Peyer's patch (tissue), 4 donors: ENCODE measurements around the gene ZNF697. TPM values are rescaled to one million over a fixed set of nuclear protein-coding genes. Genes with fewer than 3 reads are reported as not detected.

Experiments used
- DNase-seq, 3 donors: peaks; one replicate each; pipeline ENCODE4 v3.0.0-alpha.2; 2017 to 2019
- H3K27ac ChIP-seq, 4 donors: fragments of 200-600 bp; sonication (generic); one replicate each; pipeline ENCODE4 v1.5.1; 2016 to 2019
- H3K27me3 ChIP-seq, 2 donors: fragments of 200-600 bp; sonication (generic); one replicate each; pipeline ENCODE4 v1.5.1; 2019
- H3K36me3 ChIP-seq, 3 donors: fragments of 200-600 bp; sonication (generic); one replicate each; pipeline ENCODE4 v1.5.1; 2016 to 2019
- H3K4me1 ChIP-seq, 4 donors: fragments of 200-600 bp; sonication (generic); one replicate each; pipeline ENCODE4 v1.5.1; 2016 to 2019
- H3K4me3 ChIP-seq, 4 donors: fragments of 200-600 bp; sonication (generic); 1 replicate in 3 of 4; 2 replicates in 1 of 4; pipeline ENCODE4 v1.5.1; 2016 to 2019; ENCODE audit warnings: mild to moderate bottlenecking in 1 of 4
- H3K9me3 ChIP-seq, 4 donors: fragments of 200-600 bp; sonication (generic); one replicate each; pipeline ENCODE4 v1.5.1; 2016 to 2019; ENCODE audit warnings: mild to moderate bottlenecking in 1 of 4
- POLR2A ChIP-seq, 2 donors: fragments of 450-650 bp; IDR thresholded peaks; one replicate each; pipeline ENCODE4 v1.5.1; 2017; ENCODE audit warnings: antibody characterized with exemption in 2 of 2, mild to moderate bottlenecking in 2 of 2, moderate library complexity in 2 of 2
- total RNA-seq, 4 donors: library from RNA; depleted of rRNA; stranded (reverse); fragments of >200 nt; gene quantifications; one replicate each; pipeline ENCODE4 v1.1.0, GENCODE V29; 2016
- TF ChIP-seq, protein P1 (sequence below), 6 experiments: fragments of 450-650 bp in 4 of 6; fragments of 200-600 bp in 2 of 6; sonication (generic) in 1 of 6; IDR thresholded peaks; one replicate each; pipeline ENCODE4 v1.5.1; 2017 to 2019; ENCODE audit warnings: antibody characterized with exemption in 6 of 6, mild to moderate bottlenecking in 3 of 6, moderate library complexity in 1 of 6

Gene ZNF697
- total RNA-seq, 4 donors from 2014 or later = 4.4 to 6.3 (median 5.0) TPM

DNA sequence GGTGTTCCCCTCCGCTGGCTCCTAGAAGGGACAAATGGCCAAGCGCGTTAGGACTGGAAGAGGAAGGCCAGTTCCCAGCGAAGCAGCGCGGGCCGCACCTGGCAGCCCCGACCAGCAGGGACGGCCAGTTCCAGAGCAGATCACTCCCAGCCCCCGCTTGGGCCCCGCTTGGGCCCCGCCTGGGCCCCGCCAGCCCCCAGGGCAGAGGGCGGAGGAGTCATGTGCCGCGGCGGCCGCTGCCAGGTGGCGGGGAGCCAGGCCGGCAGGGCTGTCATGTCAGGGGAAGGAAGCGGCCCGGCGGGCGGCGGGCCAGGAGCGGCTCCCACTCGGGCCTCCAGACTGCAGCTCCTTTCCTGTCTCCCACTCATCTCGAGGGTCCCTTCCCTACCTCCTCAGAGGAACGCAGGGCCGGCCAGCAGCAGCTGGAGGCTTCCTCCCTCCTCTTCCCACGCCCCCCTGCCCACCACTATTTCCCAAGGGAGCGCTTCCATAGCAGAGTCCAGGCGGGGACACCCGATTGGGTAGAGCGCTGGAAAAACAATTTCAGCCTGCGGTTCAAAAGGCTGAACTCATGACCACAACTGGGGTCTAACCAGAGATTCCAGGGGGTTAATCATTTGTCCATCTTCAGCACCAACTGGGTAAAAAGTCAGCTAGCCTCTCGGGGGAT is 16.5 kb downstream of the ZNF697 start:
- Histone ChIP-seq H3K27me3 (no peaks in the 10 kb centered on the region), H3K9me3 (no peaks in the 10 kb centered on the region), H3K27ac (peak overlapping the region in 2 of 4 donors; percentile 46 to 54), H3K36me3 (no peaks in the 10 kb centered on the region), H3K4me1 (peaks cover 0 to 23% (median 4%) of the 10 kb centered on the region in 4 donors), H3K4me3 (peak overlapping the region; percentile 8 to 50 (median 26))
- DNase-seq = peak; percentile 28 to 92 (median 85)
- TF ChIP-seq POLR2A (IDR thresholded peaks at IDR 0.05) = no peak
- TF ChIP-seq, protein P1, sequence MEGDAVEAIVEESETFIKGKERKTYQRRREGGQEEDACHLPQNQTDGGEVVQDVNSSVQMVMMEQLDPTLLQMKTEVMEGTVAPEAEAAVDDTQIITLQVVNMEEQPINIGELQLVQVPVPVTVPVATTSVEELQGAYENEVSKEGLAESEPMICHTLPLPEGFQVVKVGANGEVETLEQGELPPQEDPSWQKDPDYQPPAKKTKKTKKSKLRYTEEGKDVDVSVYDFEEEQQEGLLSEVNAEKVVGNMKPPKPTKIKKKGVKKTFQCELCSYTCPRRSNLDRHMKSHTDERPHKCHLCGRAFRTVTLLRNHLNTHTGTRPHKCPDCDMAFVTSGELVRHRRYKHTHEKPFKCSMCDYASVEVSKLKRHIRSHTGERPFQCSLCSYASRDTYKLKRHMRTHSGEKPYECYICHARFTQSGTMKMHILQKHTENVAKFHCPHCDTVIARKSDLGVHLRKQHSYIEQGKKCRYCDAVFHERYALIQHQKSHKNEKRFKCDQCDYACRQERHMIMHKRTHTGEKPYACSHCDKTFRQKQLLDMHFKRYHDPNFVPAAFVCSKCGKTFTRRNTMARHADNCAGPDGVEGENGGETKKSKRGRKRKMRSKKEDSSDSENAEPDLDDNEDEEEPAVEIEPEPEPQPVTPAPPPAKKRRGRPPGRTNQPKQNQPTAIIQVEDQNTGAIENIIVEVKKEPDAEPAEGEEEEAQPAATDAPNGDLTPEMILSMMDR (IDR thresholded peaks at IDR 0.05) = peak in 2 of 6 experiments; percentile 5 to 29

DNA sequence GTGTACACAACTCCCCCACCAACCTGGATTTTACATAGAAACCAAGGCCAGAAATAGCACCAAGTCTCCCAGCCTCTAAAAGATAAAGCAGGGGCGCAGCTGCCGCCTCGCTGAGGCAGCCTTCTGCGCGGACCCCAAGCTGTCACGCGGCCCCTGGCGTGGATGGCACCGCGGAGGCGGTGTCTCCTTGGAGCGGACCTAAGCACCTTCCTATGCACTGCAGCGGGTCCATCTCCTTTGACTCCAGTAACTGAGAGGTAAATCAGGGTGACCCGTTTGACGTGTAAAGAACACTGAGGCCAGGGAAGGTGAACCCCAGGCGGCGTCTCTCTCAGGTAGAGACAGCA is 17.0 kb downstream of the ZNF697 start:
- no peaks in the 10 kb centered on the region for H3K27me3 ChIP-seq
- H3K36me3 ChIP-seq = no peaks in the 10 kb centered on the region
- TF ChIP-seq, protein P1 (IDR thresholded peaks at IDR 0.05) = no peak
- no peak for TF ChIP-seq POLR2A (IDR thresholded peaks at IDR 0.05)
- peak overlapping the region in 2 of 4 donors; percentile 46 to 54 for H3K27ac ChIP-seq
- H3K4me1 ChIP-seq = peaks cover 0 to 23% (median 4%) of the 10 kb centered on the region in 4 donors
- DNase-seq = no peak
- peak overlapping the region; percentile 8 to 50 (median 26) for H3K4me3 ChIP-seq
- H3K9me3 ChIP-seq = no peaks in the 10 kb centered on the region

DNA sequence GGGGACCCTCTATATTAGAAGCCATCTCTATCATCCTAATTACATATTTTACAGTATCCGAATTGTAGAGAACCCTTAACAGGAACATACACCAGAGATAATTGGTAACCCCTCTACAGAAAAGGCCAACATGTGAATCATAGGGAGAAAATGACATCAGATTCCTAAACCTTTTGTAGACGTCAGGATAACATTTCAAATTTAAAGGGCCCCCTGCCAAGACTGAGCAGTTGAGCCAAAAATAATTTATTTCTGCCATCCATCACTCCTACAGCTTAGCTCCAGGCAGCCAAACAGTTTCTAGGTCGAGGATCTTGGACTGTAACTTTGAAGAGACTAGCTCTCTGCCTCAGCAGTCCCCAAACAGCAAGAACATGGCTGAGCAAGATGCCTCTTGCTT is 21.2 kb downstream of the ZNF697 start:
- no peak overlapping the region for H3K27ac ChIP-seq

DNA sequence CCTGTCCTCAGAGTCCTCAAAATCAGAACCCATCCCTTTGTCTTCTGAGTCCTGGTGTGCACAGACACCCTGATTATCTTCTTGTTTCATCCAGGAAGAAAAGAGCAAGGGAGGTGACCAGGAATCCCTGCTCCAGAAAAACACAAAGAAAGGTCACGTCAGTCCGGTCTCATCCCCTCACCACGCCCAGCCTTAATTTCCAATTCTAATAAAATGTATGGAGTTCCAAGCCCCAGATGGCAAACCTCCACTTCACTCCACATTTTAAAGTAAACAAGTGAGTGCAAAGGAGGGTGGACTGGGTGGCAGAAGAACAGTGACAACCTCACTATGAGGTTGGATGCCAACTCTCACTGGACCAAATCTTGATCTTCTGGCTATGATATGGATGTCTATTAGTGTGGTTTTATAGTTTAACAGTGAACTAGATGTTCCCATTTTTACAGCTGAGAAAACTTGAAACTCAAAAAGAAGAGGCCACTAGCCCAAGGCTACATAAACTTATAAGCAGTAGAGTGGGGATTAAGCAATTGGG is 22.0 kb downstream of the ZNF697 start:
- no peak overlapping the region for H3K27ac ChIP-seq
- no peak for DNase-seq
- H3K27me3 ChIP-seq = no peaks in the 10 kb centered on the region
- no peak overlapping the region for H3K4me3 ChIP-seq
- H3K9me3 ChIP-seq = no peaks in the 10 kb centered on the region
- peaks cover 0 to 13% (median 0%) of the 10 kb centered on the region in 3 donors for H3K36me3 ChIP-seq
- no peak for TF ChIP-seq POLR2A (IDR thresholded peaks at IDR 0.05)
- TF ChIP-seq, protein P1 (IDR thresholded peaks at IDR 0.05) = no peak
- peaks cover 0 to 10% (median 1%) of the 10 kb centered on the region in 4 donors for H3K4me1 ChIP-seq

More for the DNA sequence above, 21.2 kb downstream of the ZNF697 start:
- no peaks in the 10 kb centered on the region for H3K27me3 ChIP-seq
- no peak for TF ChIP-seq POLR2A (IDR thresholded peaks at IDR 0.05)
- TF ChIP-seq, protein P1 (IDR thresholded peaks at IDR 0.05) = no peak
- no peaks in the 10 kb centered on the region for H3K9me3 ChIP-seq
- peaks cover 0 to 13% (median 0%) of the 10 kb centered on the region in 3 donors for H3K36me3 ChIP-seq
- no peak overlapping the region for H3K4me3 ChIP-seq
- no peak for DNase-seq
- peaks cover 0 to 17% (median 2%) of the 10 kb centered on the region in 4 donors for H3K4me1 ChIP-seq

DNA sequence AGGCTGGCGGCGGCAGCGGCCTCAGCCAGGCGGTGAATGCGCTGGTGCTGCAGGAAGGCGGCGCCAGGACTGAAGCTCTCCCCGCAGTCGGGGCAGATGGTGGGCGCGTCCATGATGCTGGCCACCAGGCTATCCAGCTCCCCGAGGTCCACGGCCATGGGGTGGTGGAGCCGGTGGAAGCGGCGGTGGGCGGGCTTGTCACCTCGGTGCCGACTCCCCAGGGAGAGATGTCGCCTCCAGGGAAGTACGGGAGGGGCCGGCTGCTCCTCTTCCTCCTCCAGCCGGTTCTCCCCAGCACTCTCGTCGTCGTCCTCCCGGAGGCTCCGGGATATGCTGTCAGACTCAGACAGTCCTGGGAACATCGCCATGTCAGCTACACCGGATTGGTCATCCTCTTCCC is 24.4 kb downstream of the ZNF697 start:
- no peak for TF ChIP-seq POLR2A (IDR thresholded peaks at IDR 0.05)
- TF ChIP-seq, protein P1 (IDR thresholded peaks at IDR 0.05) = no peak
- no peak for DNase-seq
- Histone ChIP-seq H3K27ac (no peak overlapping the region), H3K27me3 (no peaks in the 10 kb centered on the region), H3K36me3 (peaks cover 0 to 13% (median 0%) of the 10 kb centered on the region in 3 donors), H3K9me3 (no peaks in the 10 kb centered on the region), H3K4me1 (peaks cover 0 to 5% (median 0%) of the 10 kb centered on the region in 4 donors), H3K4me3 (no peak overlapping the region)
